HG02840 (cell line): ENCODE results near the gene TMEM120B.
"Not testable (repeated sequence)": the region's sequence is repeated elsewhere in the genome, so short reads cannot be mapped to it uniquely, and the experiment has no call there.

Experiments used
- ATAC-seq: cut with Tn5 transposase; IDR thresholded peaks from one replicate; pipeline ENCODE4 v1.9.1; 2021; ENCODE audit warnings: mild to moderate bottlenecking, moderate library complexity, moderate number of reproducible peaks; ENCODE audit not compliant: unreplicated experiment, low FRiP score

TMEM120B gene

GRCh38 chr12:121789233-121789781, 76.8 kb downstream of the TMEM120B start:
- ATAC-seq = no peak

- ATAC-seq = peak; percentile 38
Observed at GRCh38 chr12:121789800-121790728, 77.5 kb downstream of the TMEM120B start.

GRCh38 chr12:121790785-121791184, 78.2 kb downstream of the TMEM120B start:
- ATAC-seq = not testable (repeated sequence)

- no peak for ATAC-seq
Observed at GRCh38 chr12:121791671-121792551, 79.4 kb downstream of the TMEM120B start.

- no peak for ATAC-seq
Observed at GRCh38 chr12:121792607-121793439, 80.3 kb downstream of the TMEM120B start.

- peak; percentile 18 for ATAC-seq
Observed at GRCh38 chr12:121793440-121793837, 80.9 kb downstream of the TMEM120B start, which contains the start of gene RHOF. Gene RHOF (minus strand): TSS chr12:121793688. CDS start chr12:121793633, 55 bp downstream.

- ATAC-seq = peak; percentile 39
Observed at GRCh38 chr12:121793838-121794533, 81.4 kb downstream of the TMEM120B start.

GRCh38 chr12:121794534-121795033, 82.0 kb downstream of the TMEM120B start:
- no peak for ATAC-seq

GRCh38 chr12:121795034-121795968, 82.7 kb downstream of the TMEM120B start:
- ATAC-seq = no peak

GRCh38 chr12:121796855-121797751, 84.6 kb downstream of the TMEM120B start:
- no peak for ATAC-seq

GRCh38 chr12:121797937-121798786, 85.6 kb downstream of the TMEM120B start:
- ATAC-seq = no peak

GRCh38 chr12:121798787-121799155, 86.2 kb downstream of the TMEM120B start:
- ATAC-seq = no peak

- no peak for ATAC-seq
Observed at GRCh38 chr12:121799156-121799841, 86.7 kb downstream of the TMEM120B start.

- ATAC-seq = no peak
Observed at GRCh38 chr12:121799842-121800693, 87.5 kb downstream of the TMEM120B start.
